ENCODE measurements around the gene QRICH2.

Gene QRICH2

DNA sequence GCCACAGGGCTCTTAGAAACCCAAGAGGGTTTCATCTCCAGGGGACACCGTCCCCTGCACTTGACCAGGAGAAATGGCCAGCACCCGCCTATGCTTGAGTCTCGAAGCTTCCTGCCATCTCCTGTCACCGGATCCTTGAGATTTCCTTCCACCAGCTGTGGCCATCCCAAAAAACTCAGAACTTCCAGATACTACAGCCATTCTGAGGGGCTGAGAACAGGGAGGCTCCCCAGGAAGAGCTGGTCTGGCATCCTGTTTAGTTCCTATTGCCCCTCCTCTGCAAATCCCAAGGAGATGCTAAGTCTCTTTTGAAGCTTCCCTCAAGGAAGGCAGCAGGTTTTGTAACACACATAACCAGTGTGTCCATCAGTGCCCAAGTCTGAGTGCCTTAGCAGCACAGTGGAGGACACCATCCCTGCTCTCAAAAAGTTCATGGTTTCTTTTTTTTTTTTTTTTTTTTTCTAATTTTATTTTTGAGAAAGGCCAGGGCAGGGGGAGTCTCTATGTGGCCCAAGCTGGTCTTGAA lies 41.0 kb downstream of the QRICH2 start:
- POLR2A ChIA-PET: interaction anchor here (0.6 to 3.5 kb wide), 6 partner anchors 9 to 482 kb away, joined by 3 to 24 read pairs (median 4); no protein-coding TSS in a partner anchor
- no peak for TF ChIP-seq CTCF (IDR thresholded peaks at IDR 0.05; ENCODE audit: control extremely low read depth, extremely low read depth, low read depth, missing control alignments)
- DNase-seq (ENCODE audit: extremely low spot score): no peak
- CTCF ChIA-PET: interaction anchor here (0.9 to 10.0 kb wide), 5 partner anchors 13 to 144 kb away, joined by 3 to 86 read pairs (median 8); no protein-coding TSS in a partner anchor

DNA sequence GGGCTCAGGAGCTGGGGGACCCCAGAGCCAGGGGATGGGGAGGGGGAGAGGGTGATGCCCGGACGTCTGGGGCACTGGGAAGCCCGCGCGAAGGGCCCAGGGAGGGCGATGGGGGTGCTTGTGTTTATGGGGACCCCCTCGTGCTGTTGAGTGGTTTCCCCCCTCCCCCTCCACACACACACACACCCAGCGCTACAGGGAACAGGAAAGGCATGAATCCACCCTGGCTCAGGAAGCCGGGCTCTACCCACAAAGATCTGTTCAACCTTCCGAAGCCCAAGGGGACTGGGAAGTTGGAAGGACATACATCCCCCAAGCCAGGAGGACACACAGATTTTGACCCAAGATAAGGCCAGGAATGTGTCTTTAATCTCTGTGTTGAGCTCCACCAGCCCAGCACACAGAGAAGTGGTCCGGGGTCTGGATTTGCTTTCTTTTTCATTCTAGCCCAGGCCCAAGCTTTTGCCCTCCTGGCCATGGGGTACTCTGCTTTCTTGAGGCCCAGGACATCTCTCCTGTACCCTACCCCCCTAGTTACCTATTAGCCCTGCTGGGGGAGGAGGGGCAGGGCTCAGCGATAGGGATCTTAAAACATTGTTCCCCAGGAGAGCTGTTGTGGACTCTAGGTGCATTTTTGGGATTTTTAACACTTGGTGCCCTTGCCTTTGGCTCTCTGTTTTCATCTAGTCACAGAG lies 41.7 kb downstream of the QRICH2 start:
- ChIA-PET POLR2A (interaction anchor here (0.6 to 3.5 kb wide), 4 partner anchors 10 to 483 kb away, joined by 3 to 24 read pairs (median 4); no protein-coding TSS in a partner anchor), CTCF (interaction anchor here (0.9 to 5.9 kb wide), 3 partner anchors 13 to 85 kb away, joined by 3 to 39 read pairs (median 8); no protein-coding TSS in a partner anchor)
- no peak for TF ChIP-seq CTCF (IDR thresholded peaks at IDR 0.05; ENCODE audit: control extremely low read depth, extremely low read depth, low read depth, missing control alignments)
- no peak for DNase-seq (ENCODE audit: extremely low spot score)

- no peak for DNase-seq (ENCODE audit: extremely low spot score)
- POLR2A ChIA-PET: interaction anchor here (0.7 to 4.5 kb wide), 7 partner anchors 7 to 80 kb away, joined by 3 to 36 read pairs (median 4); no protein-coding TSS in a partner anchor
- TF ChIP-seq CTCF (IDR thresholded peaks at IDR 0.05; ENCODE audit: control extremely low read depth, extremely low read depth, low read depth, missing control alignments): no peak
- CTCF ChIA-PET: interaction anchor here (1.1 to 11.7 kb wide), 4 partner anchors 13 to 78 kb away, joined by 3 to 117 read pairs (median 31); no protein-coding TSS in a partner anchor
These were observed 42.3 kb downstream of the QRICH2 start for GRCh38 chr17:76265624-76266243.

- DNase-seq (ENCODE audit: extremely low spot score): peak; percentile 93
- CTCF ChIA-PET: interaction anchor here (0.8 to 11.7 kb wide), 4 partner anchors 14 to 77 kb away, joined by 3 to 117 read pairs (median 13); no protein-coding TSS in a partner anchor
- TF ChIP-seq CTCF (IDR thresholded peaks at IDR 0.05; ENCODE audit: control extremely low read depth, extremely low read depth, low read depth, missing control alignments): no peak
- POLR2A ChIA-PET: interaction anchor here (0.6 to 4.5 kb wide), 11 partner anchors 8 to 500 kb away, joined by 3 to 36 read pairs (median 4); no protein-coding TSS in a partner anchor
These were observed 43.1 kb downstream of the QRICH2 start, which contains the start of gene UBALD2 for GRCh38 chr17:76264755-76265623. UBALD2 (plus strand) TSS chr17:76265348; CDS start chr17:76265506, 158 bp downstream.

GRCh38 chr17:76264425-76264754 lies 43.7 kb downstream of the QRICH2 start:
- DNase-seq (ENCODE audit: extremely low spot score): no peak
- ChIA-PET CTCF (interaction anchor here (0.8 to 11.7 kb wide), 5 partner anchors 15 to 77 kb away, joined by 3 to 117 read pairs (median 3); no protein-coding TSS in a partner anchor), POLR2A (interaction anchor here (0.6 to 4.5 kb wide), 9 partner anchors 9 to 499 kb away, joined by 3 to 36 read pairs (median 4); no protein-coding TSS in a partner anchor)
- TF ChIP-seq CTCF (IDR thresholded peaks at IDR 0.05; ENCODE audit: control extremely low read depth, extremely low read depth, low read depth, missing control alignments): no peak
